GM12872 (cell line): ENCODE results near the gene NF1.

Experiments used
- TF ChIP-seq, protein P1 (sequence below): IDR thresholded peaks from 3 replicates; pipeline ENCODE4 v1.5.1; 2011; ENCODE audit warnings: low read depth, mild to moderate bottlenecking, low read length, moderate library complexity; ENCODE audit not compliant: insufficient read depth

Gene NF1

DNA sequence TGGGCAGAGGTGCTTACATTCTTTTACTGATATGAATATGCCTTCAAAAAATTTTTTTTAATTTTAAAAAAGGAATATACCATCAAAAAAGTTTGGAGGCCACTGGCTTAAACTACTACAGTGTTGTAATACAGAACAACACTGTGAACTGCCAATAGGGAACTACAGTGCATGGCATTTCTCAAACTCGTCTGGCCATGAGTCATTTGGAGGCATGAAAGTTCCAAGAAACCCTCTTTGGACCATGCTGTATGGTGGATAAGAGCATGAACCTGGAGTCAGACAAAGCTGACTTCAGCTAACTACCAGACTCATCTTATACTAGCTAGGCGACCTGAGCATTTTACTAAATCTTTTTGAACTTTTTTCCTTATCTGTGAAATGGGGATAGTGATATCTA, 9.2 kb upstream of the NF1 start:
- TF ChIP-seq, protein P1, sequence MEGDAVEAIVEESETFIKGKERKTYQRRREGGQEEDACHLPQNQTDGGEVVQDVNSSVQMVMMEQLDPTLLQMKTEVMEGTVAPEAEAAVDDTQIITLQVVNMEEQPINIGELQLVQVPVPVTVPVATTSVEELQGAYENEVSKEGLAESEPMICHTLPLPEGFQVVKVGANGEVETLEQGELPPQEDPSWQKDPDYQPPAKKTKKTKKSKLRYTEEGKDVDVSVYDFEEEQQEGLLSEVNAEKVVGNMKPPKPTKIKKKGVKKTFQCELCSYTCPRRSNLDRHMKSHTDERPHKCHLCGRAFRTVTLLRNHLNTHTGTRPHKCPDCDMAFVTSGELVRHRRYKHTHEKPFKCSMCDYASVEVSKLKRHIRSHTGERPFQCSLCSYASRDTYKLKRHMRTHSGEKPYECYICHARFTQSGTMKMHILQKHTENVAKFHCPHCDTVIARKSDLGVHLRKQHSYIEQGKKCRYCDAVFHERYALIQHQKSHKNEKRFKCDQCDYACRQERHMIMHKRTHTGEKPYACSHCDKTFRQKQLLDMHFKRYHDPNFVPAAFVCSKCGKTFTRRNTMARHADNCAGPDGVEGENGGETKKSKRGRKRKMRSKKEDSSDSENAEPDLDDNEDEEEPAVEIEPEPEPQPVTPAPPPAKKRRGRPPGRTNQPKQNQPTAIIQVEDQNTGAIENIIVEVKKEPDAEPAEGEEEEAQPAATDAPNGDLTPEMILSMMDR, result no peak

DNA sequence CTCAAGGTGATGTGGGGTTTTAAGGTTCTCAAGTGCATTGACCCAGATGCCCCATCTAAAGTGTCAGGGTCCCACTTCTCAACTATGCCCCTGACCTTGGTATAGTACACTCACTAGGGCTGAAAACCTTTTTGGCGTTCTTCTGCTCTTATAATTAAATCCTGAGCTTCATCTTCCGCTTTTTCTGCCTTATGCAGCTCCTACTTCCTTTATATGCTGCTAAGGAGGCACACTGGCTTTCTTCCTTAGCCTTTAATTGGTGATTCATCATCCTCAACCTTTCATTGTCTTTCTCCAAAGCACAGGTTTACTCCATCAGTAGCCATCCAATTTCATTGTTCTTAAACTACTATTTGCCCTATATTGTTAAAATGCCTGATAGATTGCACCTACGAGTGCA, 5.3 kb upstream of the NF1 start:
- TF ChIP-seq, protein P1, result no peak

DNA sequence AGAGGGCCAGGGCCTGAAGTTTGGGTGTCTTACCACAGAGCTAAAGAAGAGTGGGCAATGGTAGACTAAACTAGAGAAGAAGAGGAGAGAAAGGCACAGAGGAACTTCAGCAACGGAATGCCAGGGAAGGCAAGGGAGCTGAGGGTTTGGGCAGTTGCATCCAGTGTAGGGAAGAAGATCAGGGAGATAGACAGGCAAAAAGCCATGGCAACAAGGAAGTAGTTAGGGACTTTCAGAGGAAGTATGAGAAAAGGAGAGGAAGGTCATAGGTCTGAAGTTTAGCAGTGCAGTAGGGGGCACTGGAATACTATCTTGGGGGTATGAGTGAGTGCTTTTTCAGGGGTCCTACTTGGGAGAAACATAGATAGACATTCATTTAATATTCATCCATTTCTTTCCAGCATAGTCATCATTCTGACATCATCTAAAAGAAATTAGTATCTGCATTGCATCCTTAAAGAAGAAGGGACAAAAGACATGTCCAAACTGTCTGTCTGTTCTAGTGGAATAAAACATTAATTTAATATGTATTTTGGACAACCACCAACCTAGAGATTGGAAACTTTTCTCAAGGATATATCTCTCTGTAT, 2.2 kb upstream of the NF1 start:
- TF ChIP-seq, protein P1, result peak; percentile 15; the same call in 1 of the 3 replicates

DNA sequence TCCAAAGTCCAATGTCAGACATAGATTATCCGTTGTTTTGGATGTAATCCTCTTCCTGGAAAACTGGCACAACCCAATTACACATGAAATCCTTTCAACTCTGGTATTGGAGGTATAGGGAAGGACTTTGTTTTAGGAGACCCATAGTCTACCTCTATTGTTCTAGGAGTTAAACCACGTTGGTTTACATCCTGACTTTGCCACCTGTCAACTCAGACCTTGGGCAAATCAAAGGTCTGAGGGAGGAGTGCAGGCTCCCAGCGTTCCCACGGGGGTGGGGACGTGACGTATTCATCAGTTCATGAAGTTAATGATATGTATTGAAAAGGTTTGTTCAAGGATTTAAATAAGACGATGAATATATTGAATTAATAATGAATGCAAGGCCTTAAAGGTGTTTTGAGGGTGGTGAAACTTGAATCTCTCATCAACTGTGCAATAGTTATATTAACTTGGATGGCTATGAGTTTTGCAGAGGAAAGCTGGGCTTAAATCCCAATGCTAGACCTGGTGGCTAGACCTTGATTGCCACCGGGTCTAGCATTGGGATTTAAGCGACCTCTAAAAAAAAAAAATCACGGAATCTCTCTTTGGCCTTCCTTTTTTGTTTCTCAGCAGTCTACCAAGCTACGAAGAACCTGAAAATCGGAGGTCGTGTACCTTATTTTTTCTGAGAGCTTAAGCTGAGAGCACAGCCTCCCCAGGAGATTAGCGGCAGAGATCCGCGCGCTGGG, 744 bp upstream of the NF1 start:
- TF ChIP-seq, protein P1, result no peak

DNA sequence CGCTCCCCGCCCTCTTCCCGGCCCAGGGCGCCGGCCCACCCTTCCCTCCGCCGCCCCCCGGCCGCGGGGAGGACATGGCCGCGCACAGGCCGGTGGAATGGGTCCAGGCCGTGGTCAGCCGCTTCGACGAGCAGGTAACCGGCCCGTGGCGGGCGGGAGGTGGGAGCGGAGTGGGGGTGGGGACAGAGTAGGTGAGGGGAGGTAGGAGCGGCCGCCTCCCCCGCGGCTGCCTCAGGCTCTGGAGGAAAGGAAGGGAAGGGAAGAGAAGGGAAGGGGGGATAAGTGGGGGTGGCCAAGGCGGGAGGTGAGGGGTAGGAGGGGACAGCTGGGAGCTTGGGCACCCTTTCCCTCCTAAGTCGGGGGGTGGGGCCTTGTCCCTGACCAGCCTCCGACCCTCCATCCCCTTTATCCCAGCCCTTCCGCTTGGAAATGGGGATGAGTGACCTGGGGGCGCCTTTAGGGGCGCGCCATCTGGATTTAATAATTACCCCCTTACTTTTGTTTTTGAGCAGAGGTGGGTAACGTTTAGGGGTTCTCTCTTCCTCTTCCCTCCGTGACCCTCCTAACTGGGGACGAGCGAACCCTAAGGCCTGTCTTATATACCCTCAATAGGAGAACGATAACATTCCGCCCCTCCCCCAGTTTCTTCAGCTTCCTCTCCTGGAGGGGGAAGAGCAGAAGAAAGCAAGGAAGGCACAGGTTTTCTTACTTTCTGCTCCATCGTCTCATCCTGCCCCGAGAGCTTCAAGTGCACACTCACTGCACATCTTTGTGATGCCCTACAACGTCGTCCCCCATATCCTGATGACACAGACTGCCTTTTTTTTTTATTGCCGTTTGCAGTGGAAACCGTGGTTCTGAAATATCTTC, 694 bp downstream of the NF1 start:
- TF ChIP-seq, protein P1, result no peak

DNA sequence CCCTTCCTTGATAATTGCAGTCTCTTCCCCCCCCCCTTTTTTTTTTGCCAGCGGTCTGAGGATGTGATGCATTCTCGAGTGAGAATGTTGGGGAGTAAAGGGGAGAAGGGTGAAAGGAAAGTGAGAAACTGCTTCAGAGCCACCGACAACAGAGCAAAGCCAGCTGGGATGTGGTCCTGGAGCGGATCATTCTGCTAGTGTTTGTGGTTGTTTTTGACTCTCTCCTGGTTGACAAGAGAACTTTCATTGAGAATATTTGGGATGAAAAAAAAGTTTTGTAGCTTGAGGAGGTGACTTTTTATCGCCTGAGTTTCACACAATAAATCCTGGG, 1.3 kb downstream of the NF1 start:
- TF ChIP-seq, protein P1, result no peak

DNA sequence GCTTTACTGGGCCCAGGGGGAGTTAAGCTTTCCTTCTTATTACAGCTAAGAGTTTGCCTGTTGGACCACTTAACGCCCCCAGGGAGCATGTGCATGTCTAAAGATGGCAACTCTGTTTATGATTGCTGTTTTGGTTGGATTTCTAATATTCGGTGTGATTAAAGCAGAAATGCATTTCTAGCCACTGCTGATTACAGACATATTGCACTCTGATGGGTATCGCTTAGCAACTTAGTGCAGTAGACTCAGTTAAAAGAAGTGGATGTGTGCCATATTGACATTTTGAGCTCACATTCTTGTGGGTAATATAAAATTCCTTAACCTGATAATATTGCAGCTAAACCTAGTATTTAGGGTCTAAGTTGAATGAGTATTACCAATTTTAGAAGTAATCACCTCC, 4.2 kb downstream of the NF1 start:
- TF ChIP-seq, protein P1, result no peak
